Medulla oblongata (tissue), 1 donor: ENCODE results near the gene CCDC112.
A peak's percentile ranks its signal among the peaks of the same experiment; 100 is the strongest.
"Not testable (repeated sequence)": the region's sequence is repeated elsewhere in the genome, so short reads cannot be mapped to it uniquely, and the experiment has no call there.

ENCODE experiments used
- DNase-seq: peaks from one replicate; pipeline ENCODE4 v3.0.0-alpha.2; 2015; ENCODE audit errors: extremely low spot score

Gene CCDC112

DNA sequence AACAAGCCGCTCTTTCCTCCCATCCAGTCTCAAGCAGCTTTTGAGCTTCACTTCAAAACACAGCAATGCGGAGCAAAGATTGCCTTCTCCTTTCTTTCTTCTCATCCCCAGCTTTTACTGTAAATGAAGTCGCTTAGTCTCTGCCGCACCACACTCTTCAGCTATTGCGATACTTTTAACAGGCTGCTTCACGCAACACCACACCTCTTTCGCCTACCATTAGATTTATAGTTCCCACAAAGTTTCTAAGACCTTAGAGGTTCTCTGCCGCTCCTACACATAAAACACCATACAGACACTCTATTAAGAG is 34.5 kb downstream of the CCDC112 start:
- DNase-seq: no peak

- no peak for DNase-seq
Measured at GRCh38 chr5:115260248-115260647, 36.2 kb downstream of the CCDC112 start.

DNA sequence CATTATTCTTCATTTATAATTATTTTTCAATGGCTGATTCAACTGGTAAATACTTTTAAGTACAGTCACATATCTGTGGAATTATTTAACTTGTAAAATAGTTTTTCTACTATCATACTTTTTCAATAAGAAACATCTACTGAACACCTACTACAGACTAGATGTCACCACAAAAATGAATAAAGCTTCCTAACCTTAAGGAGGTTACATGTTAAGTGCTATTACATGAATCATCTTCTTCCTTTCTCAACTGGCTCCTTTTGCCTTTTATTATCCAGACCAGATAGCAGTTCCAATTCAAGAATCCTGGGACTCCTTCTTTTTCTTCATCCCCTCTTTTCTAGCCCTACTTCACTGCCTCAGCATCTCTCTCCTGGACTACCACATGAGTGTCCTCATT is 38.5 kb downstream of the CCDC112 start:
- no peak for DNase-seq

GRCh38 chr5:115249379-115249778 is 47.1 kb downstream of the CCDC112 start:
- not testable (repeated sequence) for DNase-seq

GRCh38 chr5:115246361-115246991 is 50.0 kb downstream of the CCDC112 start:
- DNase-seq: peak; percentile 62

- no peak for DNase-seq
Measured at GRCh38 chr5:115243412-115243811, 53.0 kb downstream of the CCDC112 start.

DNA sequence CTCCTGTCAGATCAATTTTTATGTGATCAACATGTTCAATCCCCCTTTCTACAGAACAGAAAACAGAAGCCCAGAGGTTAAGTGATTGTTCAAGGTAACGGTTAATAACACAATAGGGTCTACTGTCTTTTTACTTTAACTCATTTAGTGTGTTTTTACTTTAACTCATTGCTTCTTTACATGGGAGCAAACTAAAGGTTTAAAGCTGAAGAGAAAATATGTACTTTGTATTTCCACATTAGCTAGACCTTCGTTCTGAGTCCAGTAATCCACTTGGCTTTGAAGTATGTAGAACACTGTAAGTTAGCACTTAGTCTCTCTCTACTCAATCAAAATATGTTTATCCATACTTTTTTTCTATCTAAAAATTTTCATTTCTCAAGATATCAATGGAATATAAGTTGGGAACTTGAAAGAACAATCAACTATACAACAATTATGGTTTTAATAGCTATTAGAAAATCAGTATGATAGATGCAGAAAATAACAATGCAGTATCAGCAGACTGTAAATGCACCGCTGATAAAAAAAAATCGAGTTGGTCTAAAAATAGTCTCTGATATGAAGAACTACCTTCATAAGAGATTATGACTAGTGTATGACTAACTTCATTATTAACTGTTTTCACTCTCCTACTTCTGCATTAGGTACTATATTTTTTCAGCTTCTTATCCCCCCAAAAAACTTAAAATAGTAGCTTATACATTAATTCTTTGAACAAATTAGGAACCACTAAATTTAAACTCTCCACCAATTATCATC is 54.4 kb downstream of the CCDC112 start:
- no peak for DNase-seq

GRCh38 chr5:115237066-115237465 is 59.4 kb downstream of the CCDC112 start:
- no peak for DNase-seq

DNA sequence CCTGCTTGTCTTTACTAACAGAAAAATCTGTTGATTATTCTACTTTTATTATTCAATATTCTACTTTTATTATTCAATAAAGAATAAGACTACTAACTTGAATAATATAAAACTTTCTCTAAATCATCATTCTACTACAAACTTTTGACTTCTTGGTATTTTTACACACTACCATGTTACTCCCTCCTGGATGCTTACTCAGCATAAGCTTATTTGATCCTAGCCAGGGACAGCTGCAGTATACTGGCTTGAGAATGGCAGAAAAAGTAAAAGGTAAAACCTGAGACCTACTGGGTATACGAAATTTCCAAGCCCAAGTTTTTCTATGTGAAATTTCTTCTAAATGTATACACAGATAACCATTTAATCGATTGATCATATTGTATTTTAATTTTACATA is 59.9 kb downstream of the CCDC112 start:
- no peak for DNase-seq

DNA sequence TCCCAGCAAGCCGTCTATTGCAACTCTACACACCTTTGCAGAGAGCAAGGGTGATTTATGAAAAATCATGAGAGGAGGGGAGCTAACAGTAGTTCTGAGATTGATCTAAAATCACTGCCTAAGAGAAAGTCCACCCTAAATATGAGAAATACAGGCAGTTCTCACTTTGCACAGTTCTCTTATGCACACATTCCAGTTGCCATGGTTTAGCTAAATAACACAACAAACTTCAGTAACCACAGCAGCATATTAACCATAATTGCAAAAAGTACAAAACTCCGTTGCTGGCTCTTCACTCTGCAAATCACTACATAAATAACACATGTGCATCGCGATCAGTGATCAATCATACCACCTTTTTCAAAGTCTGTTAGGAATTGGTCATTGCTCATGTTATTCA is 64.9 kb downstream of the CCDC112 start:
- no peak for DNase-seq

GRCh38 chr5:115229606-115230005 is 66.8 kb downstream of the CCDC112 start:
- DNase-seq: no peak

GRCh38 chr5:115227281-115227680 is 69.2 kb downstream of the CCDC112 start:
- no peak for DNase-seq
